Measurements from ENCODE around the gene CD63.

DNA sequence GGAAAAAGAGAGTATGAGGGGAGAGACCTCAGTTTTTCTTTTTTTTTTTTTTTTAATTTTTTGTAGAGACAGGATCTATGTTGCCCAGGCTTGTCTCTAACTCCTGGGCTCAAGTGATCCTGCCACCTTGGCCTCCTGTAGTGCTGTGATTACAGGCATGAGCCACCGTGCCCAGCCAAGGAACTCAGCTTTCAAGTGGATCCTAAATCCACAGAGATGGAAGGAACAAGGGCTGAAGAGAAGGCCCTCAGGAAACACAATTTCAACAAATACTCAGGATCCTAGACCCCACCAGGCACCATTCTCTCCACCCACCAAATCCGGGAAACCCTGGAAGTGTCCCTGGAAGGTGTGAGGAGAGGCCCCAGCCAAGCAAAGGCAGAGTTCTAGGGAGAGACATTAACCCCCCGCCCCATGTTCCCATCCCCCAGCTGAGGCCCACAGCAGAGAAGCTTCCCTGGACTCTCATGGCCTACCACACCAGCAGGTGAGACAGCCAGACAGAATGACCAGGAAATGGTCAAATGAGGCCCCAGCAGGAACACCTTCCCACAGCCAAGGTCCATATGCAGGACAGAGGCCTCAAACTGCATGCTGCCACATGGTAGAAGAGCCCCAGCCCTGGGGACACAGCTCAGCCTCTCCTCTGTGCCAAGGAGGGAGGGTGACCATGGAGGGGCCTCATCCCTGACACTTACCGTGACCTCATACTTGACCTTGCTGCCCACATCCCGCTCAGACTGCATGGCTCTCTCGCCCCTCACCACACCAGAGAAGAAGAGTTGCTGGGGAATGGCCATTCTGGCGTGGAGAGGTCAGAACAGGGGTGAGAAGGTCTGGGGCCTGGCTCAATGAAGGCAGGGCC lies 35.3 kb downstream of the CD63 start:
- TF ChIP-seq POLR2AphosphoS5 (IDR thresholded peaks at IDR 0.05), result no peak
- TF ChIP-seq, protein P1, sequence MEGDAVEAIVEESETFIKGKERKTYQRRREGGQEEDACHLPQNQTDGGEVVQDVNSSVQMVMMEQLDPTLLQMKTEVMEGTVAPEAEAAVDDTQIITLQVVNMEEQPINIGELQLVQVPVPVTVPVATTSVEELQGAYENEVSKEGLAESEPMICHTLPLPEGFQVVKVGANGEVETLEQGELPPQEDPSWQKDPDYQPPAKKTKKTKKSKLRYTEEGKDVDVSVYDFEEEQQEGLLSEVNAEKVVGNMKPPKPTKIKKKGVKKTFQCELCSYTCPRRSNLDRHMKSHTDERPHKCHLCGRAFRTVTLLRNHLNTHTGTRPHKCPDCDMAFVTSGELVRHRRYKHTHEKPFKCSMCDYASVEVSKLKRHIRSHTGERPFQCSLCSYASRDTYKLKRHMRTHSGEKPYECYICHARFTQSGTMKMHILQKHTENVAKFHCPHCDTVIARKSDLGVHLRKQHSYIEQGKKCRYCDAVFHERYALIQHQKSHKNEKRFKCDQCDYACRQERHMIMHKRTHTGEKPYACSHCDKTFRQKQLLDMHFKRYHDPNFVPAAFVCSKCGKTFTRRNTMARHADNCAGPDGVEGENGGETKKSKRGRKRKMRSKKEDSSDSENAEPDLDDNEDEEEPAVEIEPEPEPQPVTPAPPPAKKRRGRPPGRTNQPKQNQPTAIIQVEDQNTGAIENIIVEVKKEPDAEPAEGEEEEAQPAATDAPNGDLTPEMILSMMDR (IDR thresholded peaks at IDR 0.05), result no peak

Data from transverse colon (tissue), 4 donors.